ENCODE data around the gene UPK2.
A peak's percentile ranks its signal among the peaks of the same experiment; 100 is the strongest.
"Not testable (repeated sequence)": the region's sequence is repeated elsewhere in the genome, so short reads cannot be mapped to it uniquely, and the experiment has no call there.

Gene UPK2

DNA sequence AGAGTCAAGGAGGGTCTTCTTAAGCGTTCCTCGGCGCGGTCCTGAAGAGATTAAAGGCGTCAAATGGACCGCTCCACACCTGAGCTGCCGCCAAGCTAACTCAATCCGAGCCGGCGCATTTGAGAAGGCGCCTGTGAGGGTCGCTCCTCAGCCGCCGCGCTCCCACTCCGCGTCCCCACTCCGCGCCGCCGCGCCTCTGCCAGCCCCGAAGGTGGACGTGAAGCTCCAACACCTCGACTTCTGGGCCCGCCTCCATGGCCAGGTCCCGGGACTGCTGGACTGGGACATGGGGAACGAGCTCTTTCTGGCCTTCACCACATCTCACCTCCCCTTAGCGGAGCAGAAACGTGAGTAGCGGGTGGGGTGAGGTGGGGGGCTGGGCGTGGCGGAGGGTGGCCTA lies 15.5 kb downstream of the UPK2 start, which contains the start of gene FOXR1:
Gene FOXR1, plus strand, starts transcription at position 116 of the 400 bp plus-strand sequence. Its CDS starts 171 bp downstream, at position 287.
- Histone ChIP-seq H3K27ac (no peak within 1 kb of the TSS), H3K36me3 (no peaks in the 10 kb centered on the region), H3K9me3 (ENCODE audit: severe bottlenecking) (peaks cover 3% of the 10 kb centered on the region), H3K27me3 (ENCODE audit: insufficient read depth, low read depth, severe bottlenecking) (no peaks in the 10 kb centered on the region), H3K4me3 (ENCODE audit: low read depth, low read length) (no peak within 1 kb of the TSS)
- TF ChIP-seq, protein P1, sequence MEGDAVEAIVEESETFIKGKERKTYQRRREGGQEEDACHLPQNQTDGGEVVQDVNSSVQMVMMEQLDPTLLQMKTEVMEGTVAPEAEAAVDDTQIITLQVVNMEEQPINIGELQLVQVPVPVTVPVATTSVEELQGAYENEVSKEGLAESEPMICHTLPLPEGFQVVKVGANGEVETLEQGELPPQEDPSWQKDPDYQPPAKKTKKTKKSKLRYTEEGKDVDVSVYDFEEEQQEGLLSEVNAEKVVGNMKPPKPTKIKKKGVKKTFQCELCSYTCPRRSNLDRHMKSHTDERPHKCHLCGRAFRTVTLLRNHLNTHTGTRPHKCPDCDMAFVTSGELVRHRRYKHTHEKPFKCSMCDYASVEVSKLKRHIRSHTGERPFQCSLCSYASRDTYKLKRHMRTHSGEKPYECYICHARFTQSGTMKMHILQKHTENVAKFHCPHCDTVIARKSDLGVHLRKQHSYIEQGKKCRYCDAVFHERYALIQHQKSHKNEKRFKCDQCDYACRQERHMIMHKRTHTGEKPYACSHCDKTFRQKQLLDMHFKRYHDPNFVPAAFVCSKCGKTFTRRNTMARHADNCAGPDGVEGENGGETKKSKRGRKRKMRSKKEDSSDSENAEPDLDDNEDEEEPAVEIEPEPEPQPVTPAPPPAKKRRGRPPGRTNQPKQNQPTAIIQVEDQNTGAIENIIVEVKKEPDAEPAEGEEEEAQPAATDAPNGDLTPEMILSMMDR (IDR thresholded peaks at IDR 0.05; ENCODE audit: low read depth, low read length) = no peak
- no peak for DNase-seq

DNA sequence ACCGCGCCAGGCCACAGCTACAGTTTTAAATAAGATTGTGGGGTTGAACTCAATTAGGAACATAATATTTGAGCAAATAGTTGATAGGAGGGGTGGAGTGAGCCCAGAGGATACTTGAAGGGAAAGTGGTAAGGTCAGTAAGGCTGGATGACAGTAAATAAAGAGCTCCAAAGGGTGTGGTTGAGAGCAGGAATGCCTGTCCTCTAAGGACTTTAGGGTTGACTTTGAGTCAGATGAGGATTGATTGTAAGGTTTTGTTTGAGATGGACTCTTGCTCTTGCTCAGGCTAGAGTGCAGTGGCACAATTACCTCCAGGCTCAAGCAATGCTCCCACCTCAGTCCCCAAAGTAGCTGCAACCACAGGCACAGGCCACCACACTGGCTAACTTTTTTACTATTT lies 17.9 kb downstream of the UPK2 start:
- peaks cover 3% of the 10 kb centered on the region for H3K9me3 ChIP-seq (ENCODE audit: severe bottlenecking)
- H3K27me3 ChIP-seq (ENCODE audit: insufficient read depth, low read depth, severe bottlenecking) = no peaks in the 10 kb centered on the region
- TF ChIP-seq, protein P1 (IDR thresholded peaks at IDR 0.05; ENCODE audit: low read depth, low read length) = no peak
- no peaks in the 10 kb centered on the region for H3K36me3 ChIP-seq
- H3K27ac ChIP-seq = no peak overlapping the region
- H3K4me3 ChIP-seq (ENCODE audit: low read depth, low read length) = no peak overlapping the region
- DNase-seq = no peak

DNA sequence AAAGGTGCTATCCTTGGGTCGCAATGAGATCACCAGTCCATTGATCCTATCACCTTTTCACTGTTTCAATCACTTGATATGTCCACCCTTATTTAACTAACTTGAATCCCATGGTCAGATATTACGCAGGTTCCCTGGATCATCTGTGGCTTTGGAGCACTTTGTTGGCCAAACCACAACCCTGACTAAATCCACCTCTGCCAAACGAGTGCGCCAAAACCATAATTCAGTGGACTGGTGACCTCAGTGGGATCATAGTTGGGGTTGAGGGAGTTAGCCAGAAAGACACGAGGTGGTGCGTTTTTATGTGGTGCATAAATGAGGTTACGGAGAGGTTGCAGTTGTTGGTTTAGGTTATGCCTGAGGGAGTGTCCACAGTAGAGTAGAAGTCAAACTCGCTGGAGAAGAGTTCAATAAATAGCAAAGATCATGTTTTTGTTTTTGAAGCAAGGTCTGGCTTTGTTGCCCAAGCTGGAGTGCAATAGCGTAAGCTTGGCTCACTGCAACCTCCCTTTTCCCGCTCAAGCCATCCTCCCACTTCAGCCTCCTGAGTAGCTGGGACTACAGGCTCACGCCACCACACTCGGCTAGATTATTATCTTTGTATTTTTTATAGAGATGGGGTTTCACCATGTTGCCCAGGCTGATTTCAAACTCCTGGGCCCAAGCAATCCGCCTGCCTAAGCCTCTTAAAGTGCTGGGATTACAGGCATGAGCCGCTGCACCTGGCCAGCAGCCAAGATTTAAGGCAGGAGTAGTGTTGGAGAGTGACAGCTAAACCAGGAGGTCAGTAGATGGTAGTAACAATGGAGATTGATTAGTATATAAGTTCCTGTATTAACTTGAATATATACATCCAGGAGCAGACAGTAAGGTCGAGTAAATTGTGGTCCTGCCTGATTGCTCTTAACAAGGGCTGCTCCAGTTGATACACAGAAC lies 19.9 kb downstream of the UPK2 start:
- Histone ChIP-seq H3K36me3 (no peaks in the 10 kb centered on the region), H3K9me3 (ENCODE audit: severe bottlenecking) (peaks cover 3% of the 10 kb centered on the region), H3K27ac (no peak overlapping the region), H3K27me3 (ENCODE audit: insufficient read depth, low read depth, severe bottlenecking) (no peaks in the 10 kb centered on the region), H3K4me3 (ENCODE audit: low read depth, low read length) (no peak overlapping the region)
- TF ChIP-seq, protein P1 (IDR thresholded peaks at IDR 0.05; ENCODE audit: low read depth, low read length) = no peak
- DNase-seq = peak; percentile 93

DNA sequence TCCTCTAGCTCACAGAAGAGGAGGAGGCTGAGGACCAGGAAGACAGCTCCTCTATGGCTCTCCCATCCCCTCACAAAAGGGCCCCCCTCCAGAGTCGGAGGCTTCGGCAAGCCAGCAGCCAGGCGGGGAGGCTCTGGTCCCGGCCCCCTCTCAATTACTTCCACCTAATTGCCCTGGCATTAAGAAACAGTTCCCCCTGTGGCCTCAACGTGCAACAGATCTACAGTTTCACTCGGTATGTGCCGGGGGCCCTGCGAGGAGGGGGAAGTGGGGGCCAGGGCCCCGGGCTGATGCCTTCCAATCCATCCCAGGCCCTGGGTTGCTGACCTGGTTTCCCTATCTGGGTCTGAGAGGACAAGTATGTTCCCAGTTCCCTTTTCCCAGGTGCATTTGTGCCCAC lies 23.3 kb downstream of the UPK2 start:
- Histone ChIP-seq H3K9me3 (ENCODE audit: severe bottlenecking) (no peaks in the 10 kb centered on the region), H3K4me3 (ENCODE audit: low read depth, low read length) (no peak overlapping the region), H3K36me3 (no peaks in the 10 kb centered on the region), H3K27ac (no peak overlapping the region), H3K27me3 (ENCODE audit: insufficient read depth, low read depth, severe bottlenecking) (no peaks in the 10 kb centered on the region)
- no peak for DNase-seq
- TF ChIP-seq, protein P1 (IDR thresholded peaks at IDR 0.05; ENCODE audit: low read depth, low read length) = no peak

DNA sequence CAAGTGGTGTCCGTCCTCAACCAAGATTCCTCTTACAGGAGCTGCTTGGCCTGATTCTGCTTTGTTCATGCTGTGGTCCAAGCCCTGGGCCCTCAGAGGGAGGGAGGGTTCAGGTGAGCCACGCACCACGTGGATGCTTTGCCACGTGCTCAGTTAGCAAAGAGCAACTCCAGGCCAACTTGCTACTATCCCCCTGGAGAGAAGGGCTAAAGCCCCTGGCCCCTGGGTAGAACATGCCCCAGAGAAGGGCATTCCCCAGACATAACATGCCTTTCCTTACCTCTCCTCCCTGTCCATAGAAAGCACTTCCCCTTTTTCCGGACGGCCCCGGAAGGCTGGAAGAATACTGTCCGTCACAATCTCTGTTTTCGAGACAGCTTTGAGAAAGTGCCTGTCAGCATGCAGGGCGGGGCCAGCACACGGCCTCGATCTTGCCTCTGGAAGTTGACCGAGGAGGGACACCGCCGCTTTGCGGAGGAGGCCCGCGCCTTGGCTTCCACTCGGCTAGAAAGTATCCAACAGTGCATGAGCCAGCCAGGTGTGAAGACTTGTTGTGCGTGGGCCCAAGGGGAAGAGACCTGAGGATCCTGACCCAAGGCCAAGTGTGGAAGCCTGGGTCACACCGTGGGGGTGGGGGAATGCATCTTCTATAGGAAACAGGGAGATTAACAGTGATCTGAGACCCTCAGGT lies 24.2 kb downstream of the UPK2 start:
- no peaks in the 10 kb centered on the region for H3K36me3 ChIP-seq
- no peak overlapping the region for H3K27ac ChIP-seq
- no peak overlapping the region for H3K4me3 ChIP-seq (ENCODE audit: low read depth, low read length)
- H3K9me3 ChIP-seq (ENCODE audit: severe bottlenecking) = no peaks in the 10 kb centered on the region
- no peaks in the 10 kb centered on the region for H3K27me3 ChIP-seq (ENCODE audit: insufficient read depth, low read depth, severe bottlenecking)
- no peak for DNase-seq
- TF ChIP-seq, protein P1 (IDR thresholded peaks at IDR 0.05; ENCODE audit: low read depth, low read length) = no peak

DNA sequence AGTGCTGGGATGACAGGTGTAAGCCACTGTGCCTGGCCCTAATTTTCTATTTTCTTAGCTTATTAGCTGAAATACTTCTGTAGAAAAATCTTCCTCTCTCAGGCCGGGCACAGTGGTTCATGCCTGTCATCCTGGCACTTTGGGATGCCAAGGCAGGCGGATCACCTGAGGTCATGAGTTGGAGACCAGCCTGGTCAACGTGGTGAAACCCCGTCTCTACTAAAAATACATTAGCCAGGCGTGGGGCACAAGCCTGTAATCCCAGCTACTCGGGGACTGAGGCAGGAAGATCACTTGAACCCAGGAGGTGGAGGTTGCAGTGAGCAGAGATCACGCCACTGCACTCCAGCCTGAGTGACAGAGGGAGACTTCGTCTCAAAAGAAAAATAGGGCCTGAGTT lies 28.2 kb downstream of the UPK2 start:
- H3K27ac ChIP-seq; H3K4me3 ChIP-seq (ENCODE audit: low read depth, low read length); H3K9me3 ChIP-seq (ENCODE audit: severe bottlenecking); H3K27me3 ChIP-seq (ENCODE audit: insufficient read depth, low read depth, severe bottlenecking); DNase-seq; H3K36me3 ChIP-seq: not testable (repeated sequence)

Measured in WERI-Rb-1 (cell line).